Measurements from ENCODE around the gene FAM170B. TPM values are rescaled to one million over a fixed set of nuclear protein-coding genes. Genes with fewer than 3 reads are reported as not detected.

FAM170B gene
- total and polyA plus RNA-seq, 9 of the 15 experiments (the other 6 are each of a cell fraction or from before 2014, with no cell fraction given) = 0.11 to 0.21 TPM; not detected in 7

GRCh38 chr10:49165821-49166483, 32.1 kb upstream of the FAM170B start (continued):
- TF ChIP-seq MEF2D (tag; conservative IDR thresholded peaks at IDR 0.05; ENCODE audit: low read depth) (no peak), DMBX1 (CRISPR knock-in tag; IDR thresholded peaks at IDR 0.05; ENCODE audit: borderline replicate concordance) (peak; percentile 78; the same call in 1 of the 2 replicates), ZNF79 (CRISPR knock-in tag; IDR thresholded peaks at IDR 0.05; ENCODE audit: low read depth) (0 out of 2 replicates have a peak, but pooled peaks have one; percentile 12), SMARCC2 (IDR thresholded peaks at IDR 0.05; ENCODE audit: low read depth) (peak; percentile 83), HDAC2 (IDR thresholded peaks at IDR 0.05) (peak; percentile 97), EP300 (IDR thresholded peaks at IDR 0.05; ENCODE audit: low read length) (peak; percentile 91), KDM5B (IDR thresholded peaks at IDR 0.05; ENCODE audit: insufficient replicate concordance, low read depth, low read length) (peak; percentile 11), GATAD2A (IDR thresholded peaks at IDR 0.05) (peak; percentile 98), FOXK2 (conservative IDR thresholded peaks at IDR 0.05 in 1 of 2, IDR thresholded peaks at IDR 0.05 in 1 of 2; ENCODE audit: low read depth in 2 of 2) (peak; percentile 10 to 33; a peak in 1 of 4 replicates), NR2C2 (CRISPR knock-in tag; IDR thresholded peaks at IDR 0.05) (no peak), NR2C2 (tag; IDR thresholded peaks at IDR 0.05) (peak; percentile 47; the same call in 1 of the 2 replicates), TFAM (CRISPR knock-in tag; conservative IDR thresholded peaks at IDR 0.05) (no peak), RBBP5 (IDR thresholded peaks at IDR 0.05; ENCODE audit: borderline replicate concordance, insufficient read depth, low read length, poor library complexity, severe bottlenecking) (peak; percentile 61), ETS2 (tag; IDR thresholded peaks at IDR 0.05; ENCODE audit: borderline replicate concordance, poor library complexity, severe bottlenecking) (no peak), ZNF41 (CRISPR knock-in tag; conservative IDR thresholded peaks at IDR 0.05) (peak; percentile 49; the same call in 1 of the 2 replicates), ZNF23 (CRISPR knock-in tag; IDR thresholded peaks at IDR 0.05) (peak; percentile 13; the same call in 1 of the 2 replicates), CCNT2 (IDR thresholded peaks at IDR 0.05; ENCODE audit: borderline replicate concordance, extremely low read depth, insufficient read length, low read depth, low read length) (peak; percentile 65), ZNF766 (CRISPR knock-in tag; conservative IDR thresholded peaks at IDR 0.05) (peak; percentile 81; the same call in 1 of the 2 replicates), ARID3A (IDR thresholded peaks at IDR 0.05; ENCODE audit: borderline replicate concordance, low read depth, low read length) (0 out of 2 replicates have a peak, but pooled peaks have one; percentile 57), HDAC1 (IDR thresholded peaks at IDR 0.05) (peak in 1 of 2 experiments; percentile 90; a peak in 2 of 4 replicates), HEY1 (CRISPR knock-in tag; IDR thresholded peaks at IDR 0.05; ENCODE audit: borderline replicate concordance) (0 out of 2 replicates have a peak, but pooled peaks have one; percentile 68), ELF1 (tag; IDR thresholded peaks at IDR 0.05) (peak; percentile 76), MBD2 (IDR thresholded peaks at IDR 0.05; ENCODE audit: borderline replicate concordance, low read depth) (peak; percentile 30; the same call in 1 of the 2 replicates), U2AF2 (optimal IDR thresholded peaks at IDR 0.05; ENCODE audit: low read depth, low read length) (no peak), NFE2L1 (tag; IDR thresholded peaks at IDR 0.05; ENCODE audit: borderline replicate concordance, low read depth) (peak; percentile 99), OTX1 (CRISPR knock-in tag; IDR thresholded peaks at IDR 0.05) (0 out of 2 replicates have a peak, but pooled peaks have one; percentile 49), HNRNPL (IDR thresholded peaks at IDR 0.05; ENCODE audit: low read depth, low read length) (no peak), LEF1 (IDR thresholded peaks at IDR 0.05) (peak; percentile 78)

All from K562 (cell line).